GM23248 (cell line): Measurements from ENCODE around the gene JMJD1C. TPM values are rescaled to one million over a fixed set of nuclear protein-coding genes. Genes with fewer than 3 reads are reported as not detected.

Experiments used
- DNase-seq: peaks from one replicate; pipeline ENCODE4 v3.0.0-alpha.2; 2015
- H2AFZ ChIP-seq: fragments of 200-600 bp; sonication (generic); 2 replicates; pipeline ENCODE4 v1.6.1; 2016; ENCODE audit warnings: antibody characterized with exemption
- H3F3A ChIP-seq: fragments of 200-600 bp; sonication (generic); 2 replicates; pipeline ENCODE4 v1.6.1; 2016; ENCODE audit warnings: mild to moderate bottlenecking, antibody characterized with exemption, mixed run types; ENCODE audit not compliant: insufficient read depth
- H3K27ac ChIP-seq: fragments of 200-600 bp; sonication (generic); 2 replicates; pipeline ENCODE4 v1.5.1; 2016; ENCODE audit warnings: mild to moderate bottlenecking
- H3K27me3 ChIP-seq: fragments of 200-600 bp; sonication (generic); replicated peaks from 2 replicates; pipeline ENCODE4 v1.6.1; 2016; ENCODE audit warnings: mild to moderate bottlenecking; ENCODE audit not compliant: insufficient read depth
- H3K36me3 ChIP-seq: fragments of 200-600 bp; sonication (generic); 2 replicates; pipeline ENCODE4 v1.6.1; 2016; ENCODE audit warnings: low read depth, mild to moderate bottlenecking
- H3K4me1 ChIP-seq: fragments of 200-600 bp; sonication (generic); 2 replicates; pipeline ENCODE4 v1.6.1; 2016; ENCODE audit warnings: mild to moderate bottlenecking; ENCODE audit not compliant: insufficient read depth
- H3K4me2 ChIP-seq: fragments of 200-600 bp; sonication (generic); one replicate; pipeline ENCODE4 v1.6.1; 2016; ENCODE audit warnings: mild to moderate bottlenecking; ENCODE audit not compliant: unreplicated experiment
- H3K4me3 ChIP-seq: fragments of 200-600 bp; sonication (generic); 2 replicates; pipeline ENCODE4 v1.5.1; 2016; ENCODE audit warnings: mild to moderate bottlenecking
- H3K79me2 ChIP-seq: fragments of 200-600 bp; sonication (generic); 2 replicates; pipeline ENCODE4 v1.6.1; 2016; ENCODE audit warnings: mild to moderate bottlenecking; ENCODE audit not compliant: insufficient read depth
- H3K9ac ChIP-seq: fragments of 200-600 bp; sonication (generic); 2 replicates; pipeline ENCODE4 v1.6.1; 2016; ENCODE audit warnings: mild to moderate bottlenecking
- H3K9me2 ChIP-seq: fragments of 200-600 bp; sonication (generic); 2 replicates; pipeline ENCODE4 v1.6.1; 2016; ENCODE audit warnings: mixed run types, mild to moderate bottlenecking, moderate library complexity; ENCODE audit not compliant: insufficient read depth
- H3K9me3 ChIP-seq: fragments of 200-600 bp; sonication (generic); one replicate; pipeline ENCODE4 v1.6.1; 2017; ENCODE audit warnings: low read depth
- H4K20me1 ChIP-seq: fragments of 200-600 bp; sonication (generic); 2 replicates; pipeline ENCODE4 v1.6.0; 2016; ENCODE audit not compliant: insufficient read depth
- EZH2 ChIP-seq: fragments of 200-600 bp; sonication (generic); IDR thresholded peaks from 2 replicates; pipeline ENCODE4 v1.6.1; 2018; ENCODE audit warnings: antibody characterized with exemption, mild to moderate bottlenecking; ENCODE audit not compliant: insufficient read depth, poor library complexity, severe bottlenecking
- EZH2phosphoT487 ChIP-seq: fragments of 200-600 bp; sonication (generic); IDR thresholded peaks from 2 replicates; pipeline ENCODE4 v1.6.1; 2018; ENCODE audit warnings: antibody characterized with exemption, moderate library complexity, mild to moderate bottlenecking, low read depth; ENCODE audit not compliant: insufficient read depth
- WGBS, 2 experiments: methylation state at CpG; one replicate each; pipeline ENCODE4 v1.1.6; 2015 to 2017; ENCODE audit warnings: low lambda C conversion rate in 2 of 2, low coverage in 1 of 2; ENCODE audit errors: missing lambda C conversion rate in 2 of 2; 5-methylcytosine and 5-hydroxymethylcytosine counted together
- in situ Hi-C: fragments of 300-500 bp; cut with MboI; formaldehyde crosslinking; loops from 2 replicates; pipeline ENCODE4 v1.15.0; 2020
- polyA plus RNA-seq: library from polyadenylated mRNA; unstranded; fragments of >200 nt; fragmentation: Nextera tagmentation; extraction: Ambion mirVana; gene quantifications from 2 replicates; pipeline ENCODE4 v1.2.1, GENCODE V29; 2016
- total RNA-seq: library from RNA; depleted of rRNA; stranded (reverse); fragments of >200 nt; shearing (Covaris generic); gene quantifications from 2 replicates; pipeline ENCODE4 v1.2.3, GENCODE V29; 2014

Gene JMJD1C
- total and polyA plus RNA-seq, 2 experiments from 2014 or later = 34.6 to 74.3 TPM

- H4K20me1 ChIP-seq = no peaks in the 10 kb centered on the region
Observed at GRCh38 chr10:63373176-63373575, 92.6 kb downstream of the JMJD1C start.

GRCh38 chr10:63369711-63370110 is 96.1 kb downstream of the JMJD1C start:
- peaks cover 23% of the 10 kb centered on the region for H3K4me1 ChIP-seq
- no peak overlapping the region for H3K9ac ChIP-seq
- H3K4me2 ChIP-seq = no peak overlapping the region
- H3K27ac ChIP-seq = no peak overlapping the region
- H3K4me3 ChIP-seq = no peak overlapping the region
- TF ChIP-seq EZH2 = no peak
- no peak for TF ChIP-seq EZH2phosphoT487
- H3K36me3 ChIP-seq = no peaks in the 10 kb centered on the region
- H3K79me2 ChIP-seq = peaks cover 99% of the 10 kb centered on the region
- H4K20me1 ChIP-seq = no peaks in the 10 kb centered on the region
- H2AFZ ChIP-seq = no peak overlapping the region
- H3K9me3 ChIP-seq = no peaks in the 10 kb centered on the region
- in situ Hi-C loops = no loop called here
- H3F3A ChIP-seq = peaks cover 28% of the 10 kb centered on the region
- H3K9me2 ChIP-seq = no peaks in the 10 kb centered on the region
- WGBS, 2 experiments = 97% methylated on average over 2 of the region's 2 CpGs
- DNase-seq = no peak
- no peaks in the 10 kb centered on the region for H3K27me3 ChIP-seq

More at GRCh38 chr10:63373176-63373575, 92.6 kb downstream of the JMJD1C start:
- Histone ChIP-seq H3K9me2 (no peaks in the 10 kb centered on the region), H3K9me3 (no peaks in the 10 kb centered on the region), H3K27ac (no peak overlapping the region), H3K79me2 (peaks cover 92% of the 10 kb centered on the region), H3K36me3 (no peaks in the 10 kb centered on the region), H3K9ac (no peak overlapping the region), H2AFZ (no peak overlapping the region), H3F3A (peaks cover 36% of the 10 kb centered on the region), H3K4me2 (no peak overlapping the region), H3K27me3 (no peaks in the 10 kb centered on the region), H3K4me1 (peaks cover 33% of the 10 kb centered on the region), H3K4me3 (no peak overlapping the region)
- TF ChIP-seq EZH2 (no peak), EZH2phosphoT487 (no peak)
- in situ Hi-C loops = no loop called here
- WGBS, 2 experiments = 98% methylated on average over 3 of the region's 3 CpGs
- no peak for DNase-seq

DNA sequence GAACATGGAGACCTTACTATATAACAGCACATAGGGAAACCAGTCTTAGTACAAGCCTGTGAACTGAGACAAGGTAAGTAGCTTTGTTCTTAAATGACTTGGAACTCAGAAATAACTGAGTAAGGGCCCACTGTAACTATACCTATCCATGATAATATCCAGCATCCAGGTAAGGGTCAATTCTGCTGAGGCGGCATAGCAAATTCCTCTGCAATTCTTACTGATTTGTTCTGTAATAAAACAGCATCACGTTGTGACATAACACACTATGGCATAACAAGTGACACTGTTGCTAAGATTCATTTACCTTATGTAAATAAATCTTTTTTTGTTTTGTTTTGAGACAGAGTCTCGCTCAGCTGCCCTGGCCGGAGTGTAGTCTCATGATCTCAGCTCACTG is 97.4 kb downstream of the JMJD1C start:
- peaks cover 99% of the 10 kb centered on the region for H3K79me2 ChIP-seq
- in situ Hi-C loops = no loop called here

GRCh38 chr10:63366933-63367332 is 98.8 kb downstream of the JMJD1C start:
- H3K4me2 ChIP-seq = peak overlapping the region; percentile 7
- no peaks in the 10 kb centered on the region for H3K9me2 ChIP-seq
- in situ Hi-C loops = no loop called here
- H3K9me3 ChIP-seq = no peaks in the 10 kb centered on the region
- H3K27me3 ChIP-seq = no peaks in the 10 kb centered on the region
- H3K36me3 ChIP-seq = no peaks in the 10 kb centered on the region
- peaks cover 16% of the 10 kb centered on the region for H3K4me1 ChIP-seq
- H3K9ac ChIP-seq = no peak overlapping the region
- H4K20me1 ChIP-seq = no peaks in the 10 kb centered on the region
- H3K27ac ChIP-seq = peak overlapping the region; percentile 27; the same call in 1 of the 2 replicates
- 97 to 100% methylated on average over 1 of the region's 1 CpG for WGBS, 2 experiments
- H2AFZ ChIP-seq = no peak overlapping the region
- no peak overlapping the region for H3K4me3 ChIP-seq
- peaks cover 96% of the 10 kb centered on the region for H3K79me2 ChIP-seq
- DNase-seq = no peak
- peaks cover 17% of the 10 kb centered on the region; the same call in 1 of the 2 replicates for H3F3A ChIP-seq
- TF ChIP-seq EZH2 = no peak

More for the DNA sequence above, 97.4 kb downstream of the JMJD1C start:
- Histone ChIP-seq H3K9ac (no peak overlapping the region), H3K36me3 (no peaks in the 10 kb centered on the region), H3K4me1 (peaks cover 16% of the 10 kb centered on the region), H3F3A (peaks cover 17% of the 10 kb centered on the region), H3K4me3 (no peak overlapping the region), H3K27ac (no peak overlapping the region), H3K4me2 (no peak overlapping the region), H3K9me2 (no peaks in the 10 kb centered on the region), H3K27me3 (no peaks in the 10 kb centered on the region), H3K9me3 (no peaks in the 10 kb centered on the region), H2AFZ (no peak overlapping the region), H4K20me1 (no peaks in the 10 kb centered on the region)
- 99% methylated on average over 4 of the region's 4 CpGs for WGBS, 2 experiments
- no peak for TF ChIP-seq EZH2
- no peak for TF ChIP-seq EZH2phosphoT487
- no peak for DNase-seq
